ENCODE data around the gene CPEB3.
A peak's percentile ranks its signal among the peaks of the same experiment; 100 is the strongest.
"Not testable (repeated sequence)": the region's sequence is repeated elsewhere in the genome, so short reads cannot be mapped to it uniquely, and the experiment has no call there.

CPEB3 gene

DNA sequence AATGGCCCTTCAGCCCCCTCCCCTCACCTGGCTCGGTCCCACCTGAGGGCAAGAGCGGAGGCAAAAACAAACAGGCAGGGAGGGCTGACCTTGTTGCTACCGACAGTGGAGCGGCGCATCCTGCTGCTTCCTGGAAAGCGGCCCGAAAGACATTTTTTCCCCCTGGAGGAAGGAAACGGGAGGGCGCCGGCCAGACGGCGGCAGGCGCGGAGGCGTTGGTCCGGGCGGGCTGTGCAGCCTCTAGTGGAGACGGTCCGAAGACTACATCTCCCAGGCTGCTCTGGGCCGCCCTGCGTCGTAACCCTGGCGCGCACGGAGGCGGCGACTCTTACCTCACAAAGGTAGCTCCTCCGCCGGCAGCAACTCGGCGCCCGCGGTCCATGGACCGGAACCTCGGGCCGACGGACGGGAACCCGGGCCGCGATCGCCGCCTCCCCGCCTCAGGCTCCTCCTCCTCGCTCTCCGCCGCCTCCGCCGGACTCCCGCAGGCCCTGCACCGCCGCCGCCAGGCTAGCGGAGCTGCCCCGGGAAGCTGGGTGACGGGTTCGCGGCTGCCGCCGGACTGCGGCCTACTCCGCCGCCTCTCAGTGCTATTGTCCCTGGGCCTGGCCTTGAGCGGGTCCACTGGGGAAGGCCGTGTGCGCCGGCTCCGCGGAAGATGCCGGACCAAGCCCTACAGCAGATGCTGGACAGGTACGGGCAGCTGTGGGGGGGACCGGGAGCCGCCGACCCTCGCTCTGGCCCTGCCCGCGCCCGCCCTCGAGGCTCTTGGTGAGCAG, at the start of gene CPEB3, which contains the start of gene MARCHF5:
CPEB3 (minus strand) TSS at position 242 of the 779 bp plus-strand sequence. CDS start 50,728 bp downstream, outside the sequence.
MARCHF5 (plus strand) TSS at position 331 of the 779 bp plus-strand sequence; CDS start at position 659, 328 bp downstream.
- peak within 1 kb of the TSS; percentile 79 to 83 for H3K4me3 ChIP-seq (ENCODE audit: low read depth in 1 of 2, low read length in 2 of 2)
- peak within 1 kb of the TSS; percentile 91 for H2AFZ ChIP-seq (ENCODE audit: low read depth, low read length)
- peak; percentile 98 for ATAC-seq (ENCODE audit: insufficient read depth, low read depth)
- H3K27ac ChIP-seq (ENCODE audit: low read length), result peak within 1 kb of the TSS; percentile 68
- peak within 1 kb of the TSS; percentile 95 for H3K4me2 ChIP-seq (ENCODE audit: insufficient read depth, low read length)
- no peak for TF ChIP-seq EZH2 (IDR thresholded peaks at IDR 0.05; ENCODE audit: borderline replicate concordance, low read depth, low read length, severe bottlenecking)
- TF ChIP-seq, protein P1, sequence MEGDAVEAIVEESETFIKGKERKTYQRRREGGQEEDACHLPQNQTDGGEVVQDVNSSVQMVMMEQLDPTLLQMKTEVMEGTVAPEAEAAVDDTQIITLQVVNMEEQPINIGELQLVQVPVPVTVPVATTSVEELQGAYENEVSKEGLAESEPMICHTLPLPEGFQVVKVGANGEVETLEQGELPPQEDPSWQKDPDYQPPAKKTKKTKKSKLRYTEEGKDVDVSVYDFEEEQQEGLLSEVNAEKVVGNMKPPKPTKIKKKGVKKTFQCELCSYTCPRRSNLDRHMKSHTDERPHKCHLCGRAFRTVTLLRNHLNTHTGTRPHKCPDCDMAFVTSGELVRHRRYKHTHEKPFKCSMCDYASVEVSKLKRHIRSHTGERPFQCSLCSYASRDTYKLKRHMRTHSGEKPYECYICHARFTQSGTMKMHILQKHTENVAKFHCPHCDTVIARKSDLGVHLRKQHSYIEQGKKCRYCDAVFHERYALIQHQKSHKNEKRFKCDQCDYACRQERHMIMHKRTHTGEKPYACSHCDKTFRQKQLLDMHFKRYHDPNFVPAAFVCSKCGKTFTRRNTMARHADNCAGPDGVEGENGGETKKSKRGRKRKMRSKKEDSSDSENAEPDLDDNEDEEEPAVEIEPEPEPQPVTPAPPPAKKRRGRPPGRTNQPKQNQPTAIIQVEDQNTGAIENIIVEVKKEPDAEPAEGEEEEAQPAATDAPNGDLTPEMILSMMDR (IDR thresholded peaks at IDR 0.05; ENCODE audit: borderline replicate concordance, extremely low read depth, low read length, poor library complexity, severe bottlenecking), result peak; percentile 44
- DNase-seq, result peak; percentile 88
- peaks cover 12% of the 10 kb centered on the region; the same call in 1 of the 2 replicates for H4K20me1 ChIP-seq (ENCODE audit: insufficient read depth, low read length)
- H3K27me3 ChIP-seq (ENCODE audit: insufficient read depth, low read length, poor library complexity), result no peaks in the 10 kb centered on the region
- no peaks in the 10 kb centered on the region for H3K9me3 ChIP-seq (ENCODE audit: insufficient read depth, low read length, severe bottlenecking)
- H3K79me2 ChIP-seq (ENCODE audit: insufficient read depth, low read length), result peaks cover 52% of the 10 kb centered on the region
- H3K4me1 ChIP-seq (ENCODE audit: insufficient read depth, low read length), result peaks cover 34% of the 10 kb centered on the region
- H3K36me3 ChIP-seq (ENCODE audit: insufficient read depth, low read length), result peaks cover 21% of the 10 kb centered on the region
- peak within 1 kb of the TSS; percentile 87 for H3K9ac ChIP-seq (ENCODE audit: low read depth, low read length)

DNA sequence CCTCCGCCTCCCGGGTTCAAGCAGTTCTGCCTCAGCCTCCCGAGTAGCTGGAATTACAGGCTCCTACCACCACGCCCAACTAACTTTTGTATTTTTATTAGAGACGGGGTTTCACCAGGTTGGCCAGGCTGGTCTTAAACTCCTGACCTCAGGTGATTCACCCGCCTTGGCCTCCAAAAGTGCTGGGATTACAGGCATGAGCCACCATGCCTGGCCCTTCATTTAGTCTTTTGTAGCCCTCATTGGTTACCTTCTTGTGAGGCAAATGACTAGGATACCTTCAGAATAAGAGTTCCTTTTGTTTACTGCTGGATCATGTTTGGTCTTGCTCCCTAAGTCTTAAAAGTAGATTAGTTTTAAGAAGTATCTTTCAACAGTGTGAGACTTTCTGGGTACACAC, 39.0 kb upstream of the CPEB3 start:
- not testable (repeated sequence) for ATAC-seq (ENCODE audit: insufficient read depth, low read depth); H3K27me3 ChIP-seq (ENCODE audit: insufficient read depth, low read length, poor library complexity); H3K27ac ChIP-seq (ENCODE audit: low read length); H3K4me3 ChIP-seq (ENCODE audit: low read depth in 1 of 2, low read length in 2 of 2); H3K4me1 ChIP-seq (ENCODE audit: insufficient read depth, low read length); DNase-seq; H3K9me3 ChIP-seq (ENCODE audit: insufficient read depth, low read length, severe bottlenecking); H3K36me3 ChIP-seq (ENCODE audit: insufficient read depth, low read length); H2AFZ ChIP-seq (ENCODE audit: low read depth, low read length); H3K4me2 ChIP-seq (ENCODE audit: insufficient read depth, low read length); H3K9ac ChIP-seq (ENCODE audit: low read depth, low read length)
- Histone ChIP-seq H4K20me1 (ENCODE audit: insufficient read depth, low read length) (peaks cover 13% of the 10 kb centered on the region; the same call in 1 of the 2 replicates), H3K79me2 (ENCODE audit: insufficient read depth, low read length) (peaks cover 32% of the 10 kb centered on the region)

DNA sequence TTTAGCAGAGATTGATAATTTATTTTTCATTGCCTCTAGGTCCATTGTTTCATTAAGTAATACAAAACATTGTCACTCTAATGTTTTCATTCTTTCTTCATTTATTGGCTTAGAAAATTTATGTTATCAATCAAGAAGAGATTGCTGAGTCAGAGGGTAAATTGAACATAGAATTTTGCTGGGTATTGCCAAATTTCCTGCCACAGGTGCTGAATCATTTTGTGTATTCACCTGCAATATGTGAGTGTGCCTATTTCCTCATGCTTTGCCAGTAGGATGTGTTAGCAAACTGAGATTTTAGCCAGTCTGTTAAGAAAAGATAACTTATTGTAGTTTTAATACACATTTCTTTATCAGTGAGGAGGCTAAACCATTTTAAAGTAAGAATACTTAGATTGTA, 38.1 kb upstream of the CPEB3 start:
- H3K4me3 ChIP-seq (ENCODE audit: low read depth in 1 of 2, low read length in 2 of 2), result no peak overlapping the region
- ATAC-seq (ENCODE audit: insufficient read depth, low read depth) (no peak), DNase-seq (no peak)
- no peaks in the 10 kb centered on the region for H3K4me1 ChIP-seq (ENCODE audit: insufficient read depth, low read length)
- no peak overlapping the region for H3K9ac ChIP-seq (ENCODE audit: low read depth, low read length)
- H4K20me1 ChIP-seq (ENCODE audit: insufficient read depth, low read length), result peaks cover 14% of the 10 kb centered on the region; the same call in 1 of the 2 replicates
- TF ChIP-seq EZH2 (IDR thresholded peaks at IDR 0.05; ENCODE audit: borderline replicate concordance, low read depth, low read length, severe bottlenecking), result no peak
- TF ChIP-seq, protein P1 (IDR thresholded peaks at IDR 0.05; ENCODE audit: borderline replicate concordance, extremely low read depth, low read length, poor library complexity, severe bottlenecking), result no peak
- H3K9me3 ChIP-seq (ENCODE audit: insufficient read depth, low read length, severe bottlenecking), result no peaks in the 10 kb centered on the region
- no peak overlapping the region for H3K4me2 ChIP-seq (ENCODE audit: insufficient read depth, low read length)
- no peaks in the 10 kb centered on the region for H3K27me3 ChIP-seq (ENCODE audit: insufficient read depth, low read length, poor library complexity)
- H2AFZ ChIP-seq (ENCODE audit: low read depth, low read length), result no peak overlapping the region
- peaks cover 7% of the 10 kb centered on the region; the same call in 1 of the 2 replicates for H3K36me3 ChIP-seq (ENCODE audit: insufficient read depth, low read length)
- H3K79me2 ChIP-seq (ENCODE audit: insufficient read depth, low read length), result peaks cover 38% of the 10 kb centered on the region
- H3K27ac ChIP-seq (ENCODE audit: low read length), result no peak overlapping the region
